BLaER1 treated with 17β-estradiol and CSF1 and Interleukin-3, amounts not matched to agents 10 nM and 100 nM (cell line): Measurements from ENCODE around the gene GPRC5D.
A peak's percentile ranks its signal among the peaks of the same experiment; 100 is the strongest.

Experiments used
- H3K27ac ChIP-seq, 11 experiments: shearing (Covaris generic); formaldehyde crosslinking; 2 replicates each; pipeline ENCODE4 v1.8.1; 2022
- H3K27me3 ChIP-seq, 11 experiments: shearing (Covaris generic); formaldehyde crosslinking; 2 replicates each; pipeline ENCODE4 v1.8.1; 2022
- H3K36me3 ChIP-seq, 11 experiments: shearing (Covaris generic); formaldehyde crosslinking; 2 replicates each; pipeline ENCODE4 v1.8.1; 2022
- H3K4me1 ChIP-seq, 10 experiments: shearing (Covaris generic); formaldehyde crosslinking; 2 replicates each; pipeline ENCODE4 v1.8.1; 2022
- H3K4me2 ChIP-seq, 11 experiments: shearing (Covaris generic); formaldehyde crosslinking; 2 replicates each; pipeline ENCODE4 v1.8.1; 2022
- H3K4me3 ChIP-seq, 10 experiments: shearing (Covaris generic); formaldehyde crosslinking; 2 replicates each; pipeline ENCODE4 v1.8.1; 2022
- H3K9ac ChIP-seq, 11 experiments: shearing (Covaris generic); formaldehyde crosslinking; 2 replicates each; pipeline ENCODE4 v1.8.1; 2022
- H3K9me3 ChIP-seq, 11 experiments: shearing (Covaris generic); formaldehyde crosslinking; replicated peaks in 1 of 11; 2 replicates each; pipeline ENCODE4 v1.8.1; 2022
- H4K20me1 ChIP-seq, 11 experiments: shearing (Covaris generic); formaldehyde crosslinking; 2 replicates each; pipeline ENCODE4 v1.8.1; 2022
- Cebpa-rat ChIP-seq, 11 experiments: shearing (Covaris generic); IDR thresholded peaks; 2 replicates each; pipeline ENCODE4 v1.8.1; 2022

Gene GPRC5D

GRCh38 chr12:12974211-12974610 is 22.2 kb upstream of the GPRC5D start:
- Histone ChIP-seq H3K36me3 (peaks cover 26 to 87% (median 60%) of the 10 kb centered on the region in 11 experiments), H3K27me3 (no peaks in the 10 kb centered on the region), H3K27ac (no peak overlapping the region), H4K20me1 (no peaks in the 10 kb centered on the region), H3K9me3 (peaks cover 17 to 26% (median 22%) of the 10 kb centered on the region in 11 experiments), H3K4me2 (no peak overlapping the region), H3K9ac (no peak overlapping the region), H3K4me3 (no peak overlapping the region), H3K4me1 (peaks cover 0 to 19% (median 0%) of the 10 kb centered on the region in 10 experiments; a peak in 4 of 20 replicates)
- no peak for TF ChIP-seq Cebpa-rat (IDR thresholded peaks at IDR 0.05)

- peaks cover 26 to 77% (median 53%) of the 10 kb centered on the region in 11 experiments for H3K36me3 ChIP-seq
Observed at GRCh38 chr12:12973019-12973418, 21.0 kb upstream of the GPRC5D start.

GRCh38 chr12:12965836-12966235 is 13.9 kb upstream of the GPRC5D start:
- Histone ChIP-seq H3K36me3 (peaks cover 0 to 20% (median 0%) of the 10 kb centered on the region in 11 experiments; a peak in 4 of 22 replicates), H3K9me3 (peaks cover 0 to 9% (median 0%) of the 10 kb centered on the region in 11 experiments; a peak in 3 of 22 replicates), H3K4me2 (no peak overlapping the region), H3K4me3 (no peak overlapping the region), H3K9ac (no peak overlapping the region), H3K27ac (no peak overlapping the region), H3K4me1 (peaks cover 0 to 8% (median 0%) of the 10 kb centered on the region in 10 experiments; a peak in 5 of 20 replicates), H4K20me1 (no peaks in the 10 kb centered on the region), H3K27me3 (no peaks in the 10 kb centered on the region)
- no peak for TF ChIP-seq Cebpa-rat (IDR thresholded peaks at IDR 0.05)

More at GRCh38 chr12:12973019-12973418, 21.0 kb upstream of the GPRC5D start:
- Histone ChIP-seq H3K27me3 (no peaks in the 10 kb centered on the region), H3K9me3 (peaks cover 17 to 26% (median 22%) of the 10 kb centered on the region in 11 experiments), H3K4me3 (no peak overlapping the region), H4K20me1 (no peaks in the 10 kb centered on the region), H3K4me1 (peaks cover 0 to 19% (median 0%) of the 10 kb centered on the region in 10 experiments; a peak in 4 of 20 replicates), H3K27ac (no peak overlapping the region), H3K4me2 (no peak overlapping the region), H3K9ac (no peak overlapping the region)
- no peak for TF ChIP-seq Cebpa-rat (IDR thresholded peaks at IDR 0.05)

GRCh38 chr12:12964255-12964654 is 12.3 kb upstream of the GPRC5D start:
- H3K9ac ChIP-seq, result no peak overlapping the region
- no peaks in the 10 kb centered on the region for H4K20me1 ChIP-seq
- H3K9me3 ChIP-seq, result peaks cover 0 to 9% (median 0%) of the 10 kb centered on the region in 11 experiments; a peak in 3 of 22 replicates
- H3K4me1 ChIP-seq, result peaks cover 0 to 8% (median 0%) of the 10 kb centered on the region in 10 experiments; a peak in 5 of 20 replicates
- peaks cover 0 to 8% (median 0%) of the 10 kb centered on the region in 11 experiments; a peak in 1 of 22 replicates for H3K36me3 ChIP-seq
- TF ChIP-seq Cebpa-rat (IDR thresholded peaks at IDR 0.05), result no peak
- no peak overlapping the region; a peak in 1 of 22 replicates for H3K27ac ChIP-seq
- no peaks in the 10 kb centered on the region for H3K27me3 ChIP-seq
- H3K4me2 ChIP-seq, result peak overlapping the region in 5 of 11 experiments; percentile 6 to 33 (median 30); a peak in 8 of 22 replicates
- H3K4me3 ChIP-seq, result no peak overlapping the region

GRCh38 chr12:12960639-12961209 is 8.8 kb upstream of the GPRC5D start:
- no peaks in the 10 kb centered on the region for H3K36me3 ChIP-seq
- TF ChIP-seq Cebpa-rat (IDR thresholded peaks at IDR 0.05), result no peak
- H3K9me3 ChIP-seq, result peaks cover 0 to 9% (median 0%) of the 10 kb centered on the region in 11 experiments; a peak in 3 of 22 replicates
- H4K20me1 ChIP-seq, result no peaks in the 10 kb centered on the region
- H3K4me1 ChIP-seq, result peaks cover 0 to 8% (median 0%) of the 10 kb centered on the region in 10 experiments; a peak in 5 of 20 replicates
- no peaks in the 10 kb centered on the region for H3K27me3 ChIP-seq
- H3K9ac ChIP-seq, result no peak overlapping the region
- H3K4me2 ChIP-seq, result no peak overlapping the region
- no peak overlapping the region for H3K4me3 ChIP-seq
- no peak overlapping the region for H3K27ac ChIP-seq

- Histone ChIP-seq H3K4me3 (no peak overlapping the region), H3K9me3 (0 out of 22 replicates have a peak, but pooled peaks cover 0 to under 1% (median 0%) of the 10 kb centered on the region in 11 experiments), H3K9ac (no peak overlapping the region), H3K27me3 (no peaks in the 10 kb centered on the region), H3K36me3 (no peaks in the 10 kb centered on the region), H4K20me1 (no peaks in the 10 kb centered on the region), H3K4me2 (no peak overlapping the region), H3K4me1 (0 out of 20 replicates have a peak, but pooled peaks cover 0 to under 1% (median 0%) of the 10 kb centered on the region in 10 experiments), H3K27ac (no peak overlapping the region)
- TF ChIP-seq Cebpa-rat (IDR thresholded peaks at IDR 0.05), result no peak
Observed at GRCh38 chr12:12958886-12959285, 6.9 kb upstream of the GPRC5D start.

- no peaks in the 10 kb centered on the region for H3K4me1 ChIP-seq
- H3K9me3 ChIP-seq, result no peaks in the 10 kb centered on the region
- H3K9ac ChIP-seq, result no peak overlapping the region
- H3K27me3 ChIP-seq, result no peaks in the 10 kb centered on the region
- H3K27ac ChIP-seq, result no peak overlapping the region
- no peaks in the 10 kb centered on the region for H3K36me3 ChIP-seq
- no peaks in the 10 kb centered on the region for H4K20me1 ChIP-seq
- TF ChIP-seq Cebpa-rat (IDR thresholded peaks at IDR 0.05), result no peak
- no peak overlapping the region for H3K4me3 ChIP-seq
- H3K4me2 ChIP-seq, result no peak overlapping the region
Observed at GRCh38 chr12:12954878-12955625, 3.1 kb upstream of the GPRC5D start.

GRCh38 chr12:12954356-12954755 is 2.4 kb upstream of the GPRC5D start:
- no peak overlapping the region for H3K9ac ChIP-seq
- H3K9me3 ChIP-seq, result no peaks in the 10 kb centered on the region
- no peaks in the 10 kb centered on the region for H4K20me1 ChIP-seq
- H3K27ac ChIP-seq, result no peak overlapping the region
- no peak overlapping the region for H3K4me3 ChIP-seq
- no peaks in the 10 kb centered on the region for H3K27me3 ChIP-seq
- no peak for TF ChIP-seq Cebpa-rat (IDR thresholded peaks at IDR 0.05)
- no peak overlapping the region for H3K4me2 ChIP-seq
- no peaks in the 10 kb centered on the region for H3K4me1 ChIP-seq
- H3K36me3 ChIP-seq, result no peaks in the 10 kb centered on the region

- TF ChIP-seq Cebpa-rat (IDR thresholded peaks at IDR 0.05), result no peak
- Histone ChIP-seq H3K27me3 (no peaks in the 10 kb centered on the region), H3K9ac (no peak overlapping the region), H3K4me3 (no peak overlapping the region), H3K4me1 (no peaks in the 10 kb centered on the region), H3K9me3 (no peaks in the 10 kb centered on the region), H3K4me2 (no peak overlapping the region), H4K20me1 (no peaks in the 10 kb centered on the region), H3K27ac (no peak overlapping the region), H3K36me3 (no peaks in the 10 kb centered on the region)
Observed at GRCh38 chr12:12951504-12951903, 466 bp downstream of the GPRC5D start.
